ENCODE data around the gene GNAO1.

GNAO1 gene

DNA sequence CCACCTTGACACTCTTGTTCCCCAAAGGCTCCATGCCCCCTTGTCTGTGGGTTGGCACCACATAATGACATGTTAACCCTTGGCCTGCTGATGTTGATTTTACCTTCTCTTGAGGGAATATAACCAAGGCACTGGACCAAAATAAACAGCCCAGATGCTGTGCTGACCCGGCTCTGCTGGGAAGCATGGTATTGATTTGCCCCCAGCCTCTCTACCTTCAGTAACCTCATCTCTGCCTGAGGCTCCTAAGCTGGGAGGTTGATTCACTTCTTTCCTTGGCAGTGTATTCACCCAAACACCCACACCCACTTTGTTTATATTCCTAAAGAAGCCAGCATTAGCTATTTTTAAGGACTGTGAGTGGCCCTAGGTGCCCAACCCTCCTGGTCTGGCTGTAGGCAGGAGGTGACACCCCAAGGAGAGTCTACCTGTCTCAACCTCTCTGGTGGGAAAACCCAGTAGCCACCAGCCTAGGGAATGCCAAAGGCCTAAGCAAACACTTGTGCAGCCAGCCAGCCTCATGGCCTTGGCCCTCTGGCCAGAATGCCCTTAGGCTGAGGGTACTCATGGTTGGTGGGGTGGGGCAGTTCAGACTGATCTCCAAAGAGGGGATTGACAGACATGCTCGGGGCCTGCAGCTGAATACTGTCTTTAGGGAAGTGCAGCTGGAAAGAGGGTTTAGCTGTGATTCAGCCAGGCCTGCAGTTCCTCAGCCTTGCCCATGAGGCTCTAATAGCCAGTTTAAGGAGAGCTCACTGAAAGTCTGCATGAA lies 42.7 kb downstream of the GNAO1 start:
- Histone ChIP-seq H3K4me1 (ENCODE audit: insufficient read depth, low read length) (peaks cover 15% of the 10 kb centered on the region), H3K36me3 (ENCODE audit: insufficient read depth, low read length) (no peaks in the 10 kb centered on the region), H3K27me3 (ENCODE audit: insufficient read depth, low read length) (no peaks in the 10 kb centered on the region), H2AFZ (ENCODE audit: low read depth, low read length) (no peak overlapping the region), H3K4me3 (ENCODE audit: low read length) (no peak overlapping the region), H3K9me3 (ENCODE audit: low read length) (no peaks in the 10 kb centered on the region)

DNA sequence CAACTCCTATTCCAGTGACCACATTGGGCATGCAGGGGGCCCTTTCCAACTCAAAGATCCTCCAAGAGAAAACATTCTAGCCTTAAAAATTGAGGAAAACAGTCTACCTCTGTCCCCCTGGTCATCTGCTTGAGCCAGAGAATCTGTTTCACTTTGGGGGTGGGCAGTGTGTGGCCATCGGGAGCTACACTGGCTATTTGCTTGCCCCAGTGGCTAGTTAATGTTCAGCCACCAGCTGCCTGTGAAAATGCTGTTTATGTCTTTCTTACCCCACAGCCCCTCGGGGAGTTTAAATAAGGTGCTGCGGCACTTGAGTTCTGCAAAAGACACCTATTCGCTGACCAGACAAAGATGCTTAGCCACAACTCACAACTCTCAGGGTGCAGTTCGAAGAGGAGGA lies 43.4 kb downstream of the GNAO1 start:
- H3K36me3 ChIP-seq (ENCODE audit: insufficient read depth, low read length) = no peaks in the 10 kb centered on the region
- no peaks in the 10 kb centered on the region for H3K27me3 ChIP-seq (ENCODE audit: insufficient read depth, low read length)
- no peak overlapping the region for H3K4me3 ChIP-seq (ENCODE audit: low read length)
- H3K9me3 ChIP-seq (ENCODE audit: low read length) = no peaks in the 10 kb centered on the region
- H2AFZ ChIP-seq (ENCODE audit: low read depth, low read length) = no peak overlapping the region
- peaks cover 15% of the 10 kb centered on the region for H3K4me1 ChIP-seq (ENCODE audit: insufficient read depth, low read length)

DNA sequence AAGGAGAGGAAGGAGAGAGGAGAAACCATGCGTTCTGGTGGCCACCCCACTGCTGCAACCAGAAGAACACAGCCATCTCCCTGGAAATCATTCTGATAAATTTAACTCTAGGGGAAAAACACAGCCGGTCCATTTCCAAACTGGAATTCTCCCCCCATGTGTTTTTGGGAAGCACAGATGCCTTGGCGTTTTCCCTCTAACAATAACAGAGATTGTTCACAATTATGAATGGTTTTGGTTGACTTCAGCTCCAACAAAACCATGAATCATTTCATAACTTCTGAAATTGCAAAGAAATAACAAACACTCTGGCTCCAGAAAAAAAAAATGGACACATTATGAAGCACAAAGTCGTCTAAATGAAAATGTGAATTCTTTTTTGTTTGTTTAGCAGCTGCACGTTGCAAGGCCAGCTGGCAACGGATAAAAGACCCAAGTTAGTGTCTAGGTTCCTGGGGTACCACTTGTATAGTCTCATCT lies 46.2 kb downstream of the GNAO1 start:
- Histone ChIP-seq H3K27me3 (ENCODE audit: insufficient read depth, low read length) (no peaks in the 10 kb centered on the region), H2AFZ (ENCODE audit: low read depth, low read length) (no peak overlapping the region), H3K36me3 (ENCODE audit: insufficient read depth, low read length) (no peaks in the 10 kb centered on the region), H3K4me3 (ENCODE audit: low read length) (no peak overlapping the region), H3K9me3 (ENCODE audit: low read length) (no peaks in the 10 kb centered on the region), H3K4me1 (ENCODE audit: insufficient read depth, low read length) (peaks cover 6% of the 10 kb centered on the region)

DNA sequence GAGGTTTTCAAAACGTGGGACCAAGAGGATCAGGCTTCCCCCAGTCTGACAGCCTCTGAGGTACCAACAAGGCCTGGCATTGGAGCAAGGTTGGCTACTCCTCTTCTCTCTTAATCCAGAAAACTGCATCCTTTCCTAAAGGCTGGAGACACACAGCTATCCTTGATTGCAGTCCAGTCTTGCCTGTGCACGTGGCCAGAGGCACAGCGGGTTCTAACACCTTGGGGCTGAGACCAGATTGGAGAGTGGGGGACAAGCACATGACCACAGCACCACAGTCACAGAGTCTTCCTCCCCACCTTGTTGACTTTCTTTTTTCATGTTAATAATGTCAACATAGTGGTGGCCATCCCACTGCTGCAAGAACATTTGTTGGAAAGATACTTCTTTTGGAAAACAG lies 46.9 kb downstream of the GNAO1 start:
- Histone ChIP-seq H3K4me1 (ENCODE audit: insufficient read depth, low read length) (no peaks in the 10 kb centered on the region), H3K4me3 (ENCODE audit: low read length) (no peak overlapping the region), H2AFZ (ENCODE audit: low read depth, low read length) (no peak overlapping the region), H3K36me3 (ENCODE audit: insufficient read depth, low read length) (no peaks in the 10 kb centered on the region), H3K27me3 (ENCODE audit: insufficient read depth, low read length) (no peaks in the 10 kb centered on the region), H3K9me3 (ENCODE audit: low read length) (no peaks in the 10 kb centered on the region)

DNA sequence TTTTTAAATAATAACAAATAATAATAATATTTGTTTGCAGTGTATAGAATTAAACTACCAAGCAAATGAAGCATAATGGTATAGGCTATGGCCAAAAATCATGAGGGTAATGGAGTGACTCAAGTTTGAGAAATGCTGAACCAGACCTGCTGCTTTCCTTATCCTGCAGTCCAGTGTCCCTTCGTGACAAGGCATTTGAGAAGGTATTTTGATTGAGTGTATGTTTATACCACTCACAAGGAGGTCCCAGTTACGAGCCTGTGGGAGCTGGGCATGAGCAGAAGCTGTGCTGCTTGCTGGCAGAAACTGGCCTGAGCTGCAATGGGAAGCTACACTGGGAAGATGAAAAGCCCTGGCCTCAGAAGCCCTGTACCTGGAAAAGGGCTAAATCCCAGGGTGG lies 50.3 kb downstream of the GNAO1 start:
- H3K27me3 ChIP-seq (ENCODE audit: insufficient read depth, low read length) = no peaks in the 10 kb centered on the region
- no peaks in the 10 kb centered on the region for H3K9me3 ChIP-seq (ENCODE audit: low read length)
- no peak overlapping the region for H3K4me3 ChIP-seq (ENCODE audit: low read length)
- H2AFZ ChIP-seq (ENCODE audit: low read depth, low read length) = no peak overlapping the region
- no peaks in the 10 kb centered on the region for H3K36me3 ChIP-seq (ENCODE audit: insufficient read depth, low read length)
- peaks cover 5% of the 10 kb centered on the region for H3K4me1 ChIP-seq (ENCODE audit: insufficient read depth, low read length)

DNA sequence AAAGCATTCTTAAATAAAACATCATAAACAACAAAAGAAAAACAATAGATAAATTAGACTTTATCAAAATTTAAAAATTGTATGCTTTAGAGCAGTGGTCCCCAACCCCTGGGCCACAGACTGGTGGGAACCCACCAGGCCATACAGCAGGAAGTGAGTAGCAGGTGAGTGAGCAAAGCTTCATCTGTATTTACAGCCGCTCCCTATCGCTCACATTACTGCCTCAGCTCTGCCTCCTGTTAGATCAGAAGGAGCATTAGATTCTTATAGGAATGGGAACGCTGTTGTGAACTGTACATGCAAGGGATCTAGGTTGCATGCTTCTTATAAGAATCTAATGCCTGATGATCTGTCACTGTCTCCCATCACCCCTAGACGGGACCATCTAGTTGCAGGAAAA lies 51.5 kb downstream of the GNAO1 start:
- Histone ChIP-seq H3K9me3 (ENCODE audit: low read length) (peaks cover 2% of the 10 kb centered on the region), H3K4me3 (ENCODE audit: low read length) (no peak overlapping the region), H3K36me3 (ENCODE audit: insufficient read depth, low read length) (no peaks in the 10 kb centered on the region), H2AFZ (ENCODE audit: low read depth, low read length) (no peak overlapping the region), H3K27me3 (ENCODE audit: insufficient read depth, low read length) (no peaks in the 10 kb centered on the region), H3K4me1 (ENCODE audit: insufficient read depth, low read length) (peaks cover 5% of the 10 kb centered on the region)

DNA sequence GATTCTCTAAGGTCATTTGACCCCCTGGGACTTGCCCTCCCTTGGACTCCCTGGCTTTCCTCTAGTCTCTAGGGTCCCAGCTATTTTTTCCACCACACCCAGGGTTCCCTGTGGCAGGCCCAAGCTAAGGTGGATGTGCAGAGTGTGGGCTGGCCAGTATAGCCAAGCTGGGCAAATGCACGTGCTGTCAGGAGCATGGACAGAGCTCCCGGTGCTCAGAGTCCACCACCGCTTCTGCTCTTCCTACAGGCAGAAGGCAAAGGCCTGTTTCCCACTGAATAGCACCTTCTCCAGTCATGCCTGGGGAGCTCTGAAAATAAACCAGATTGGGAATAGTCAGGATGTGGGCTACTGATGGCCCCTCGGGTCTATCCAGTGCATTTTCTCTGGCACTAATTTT lies 53.3 kb downstream of the GNAO1 start:
- Histone ChIP-seq H2AFZ (ENCODE audit: low read depth, low read length) (no peak overlapping the region), H3K27me3 (ENCODE audit: insufficient read depth, low read length) (no peaks in the 10 kb centered on the region), H3K36me3 (ENCODE audit: insufficient read depth, low read length) (no peaks in the 10 kb centered on the region), H3K4me3 (ENCODE audit: low read length) (no peak overlapping the region), H3K4me1 (ENCODE audit: insufficient read depth, low read length) (peaks cover 5% of the 10 kb centered on the region), H3K9me3 (ENCODE audit: low read length) (peaks cover 2% of the 10 kb centered on the region)

DNA sequence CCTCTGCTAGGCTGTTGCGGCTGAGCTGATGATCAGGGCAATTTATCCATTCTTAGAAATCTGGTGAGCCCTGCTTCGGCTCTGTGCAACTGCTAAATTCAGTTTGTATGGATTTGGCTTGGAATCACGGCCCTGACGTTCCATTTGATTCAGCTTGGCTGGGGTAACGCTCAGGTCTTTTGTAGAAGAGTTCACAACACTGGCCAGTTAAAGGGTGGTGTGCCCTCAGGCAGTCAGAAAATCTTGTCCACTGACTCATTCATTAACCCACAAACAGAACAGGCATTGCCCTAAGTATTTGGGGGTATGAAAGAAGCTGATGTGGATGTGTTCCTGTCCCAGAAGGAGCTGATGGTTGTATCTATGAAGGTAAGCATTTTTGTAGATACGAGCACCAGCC lies 53.9 kb downstream of the GNAO1 start:
- peaks cover 5% of the 10 kb centered on the region for H3K4me1 ChIP-seq (ENCODE audit: insufficient read depth, low read length)
- H2AFZ ChIP-seq (ENCODE audit: low read depth, low read length) = no peak overlapping the region
- peaks cover 4% of the 10 kb centered on the region for H3K27me3 ChIP-seq (ENCODE audit: insufficient read depth, low read length)
- no peaks in the 10 kb centered on the region for H3K36me3 ChIP-seq (ENCODE audit: insufficient read depth, low read length)
- no peak overlapping the region for H3K4me3 ChIP-seq (ENCODE audit: low read length)
- H3K9me3 ChIP-seq (ENCODE audit: low read length) = peaks cover 2% of the 10 kb centered on the region

DNA sequence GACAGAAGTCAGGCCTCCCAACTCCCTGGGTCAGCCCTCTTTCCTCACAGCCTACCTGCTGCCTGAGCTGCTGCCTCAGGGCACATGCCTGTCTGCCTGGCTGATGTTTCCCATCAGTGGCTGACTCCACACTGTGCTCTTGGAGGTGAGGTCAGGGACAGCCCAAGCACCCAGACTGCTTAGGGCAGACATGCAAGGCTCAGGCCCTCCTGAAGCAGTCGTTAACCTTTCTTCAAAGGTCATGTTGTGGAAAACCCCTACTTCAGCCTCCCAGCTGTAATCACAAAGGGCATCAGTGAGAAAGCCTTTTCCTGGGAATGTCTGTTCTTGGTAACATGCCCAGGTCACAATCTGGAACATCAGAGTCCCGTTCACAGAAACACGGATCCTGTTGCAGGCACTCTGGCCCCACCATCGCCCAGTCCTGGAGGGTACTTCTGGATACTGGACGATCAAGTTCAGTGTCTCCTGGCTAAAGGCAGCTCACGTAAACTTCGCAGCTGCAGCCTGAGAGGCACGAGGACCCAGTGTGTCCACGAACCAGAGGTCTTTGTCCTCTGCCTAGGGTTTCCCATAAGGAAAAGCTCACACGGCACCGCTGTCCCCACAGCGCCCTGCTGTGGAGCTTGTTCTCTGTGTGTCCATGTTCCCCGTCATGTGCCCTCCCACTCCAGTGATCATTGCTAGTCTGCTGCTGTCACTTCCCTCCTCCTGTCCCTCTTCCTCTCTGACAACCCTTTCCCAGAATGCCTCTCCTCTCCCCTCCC lies 54.9 kb downstream of the GNAO1 start:
- peaks cover 2% of the 10 kb centered on the region for H3K9me3 ChIP-seq (ENCODE audit: low read length)
- no peak overlapping the region for H3K4me3 ChIP-seq (ENCODE audit: low read length)
- H3K36me3 ChIP-seq (ENCODE audit: insufficient read depth, low read length) = no peaks in the 10 kb centered on the region
- H2AFZ ChIP-seq (ENCODE audit: low read depth, low read length) = no peak overlapping the region
- peaks cover 5% of the 10 kb centered on the region for H3K4me1 ChIP-seq (ENCODE audit: insufficient read depth, low read length)
- H3K27me3 ChIP-seq (ENCODE audit: insufficient read depth, low read length) = peaks cover 4% of the 10 kb centered on the region

DNA sequence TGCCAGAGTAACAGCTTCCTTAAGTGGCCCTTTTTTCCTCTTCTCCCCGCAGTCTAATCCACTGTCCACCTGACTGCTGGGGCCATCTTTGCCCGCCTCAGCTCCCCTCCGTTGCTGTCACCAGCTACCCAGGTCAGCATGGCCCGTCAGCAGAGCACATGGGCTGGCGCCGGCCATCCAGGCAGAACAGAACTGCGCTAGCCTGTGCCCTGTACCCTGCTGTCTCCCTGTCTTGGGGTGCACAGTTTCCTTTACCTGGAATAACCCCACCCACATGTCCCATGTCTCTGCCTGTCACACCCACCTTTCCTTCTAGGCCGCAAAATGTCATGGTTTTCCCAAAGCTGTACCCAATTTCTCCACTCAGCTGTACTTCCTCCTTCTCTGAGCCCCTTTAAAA lies 55.7 kb downstream of the GNAO1 start:
- no peaks in the 10 kb centered on the region for H3K36me3 ChIP-seq (ENCODE audit: insufficient read depth, low read length)
- H3K4me3 ChIP-seq (ENCODE audit: low read length) = no peak overlapping the region
- peaks cover 5% of the 10 kb centered on the region for H3K4me1 ChIP-seq (ENCODE audit: insufficient read depth, low read length)
- H3K27me3 ChIP-seq (ENCODE audit: insufficient read depth, low read length) = peaks cover 4% of the 10 kb centered on the region
- no peak overlapping the region for H2AFZ ChIP-seq (ENCODE audit: low read depth, low read length)
- peaks cover 2% of the 10 kb centered on the region for H3K9me3 ChIP-seq (ENCODE audit: low read length)

DNA sequence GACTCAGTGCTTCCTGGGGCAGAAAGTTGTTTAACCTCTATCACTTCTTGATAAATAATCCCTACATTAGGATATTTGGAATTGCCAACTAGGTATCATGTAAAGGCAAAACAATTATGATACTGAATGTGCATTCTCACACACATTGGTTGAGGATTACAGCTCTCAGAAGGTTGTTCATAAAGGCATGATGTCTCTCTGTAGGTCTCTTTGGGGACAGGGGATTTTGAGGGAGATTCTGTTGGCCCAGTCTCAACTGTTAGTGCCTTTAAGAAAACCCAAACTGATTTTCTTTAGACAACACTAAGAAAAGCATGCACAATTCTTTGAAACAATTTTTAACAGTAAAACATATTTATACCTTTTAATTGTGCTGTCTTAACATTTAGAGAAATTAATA lies 56.5 kb downstream of the GNAO1 start:
- Histone ChIP-seq H3K4me1 (ENCODE audit: insufficient read depth, low read length) (peaks cover 5% of the 10 kb centered on the region), H2AFZ (ENCODE audit: low read depth, low read length) (no peak overlapping the region), H3K36me3 (ENCODE audit: insufficient read depth, low read length) (no peaks in the 10 kb centered on the region), H3K27me3 (ENCODE audit: insufficient read depth, low read length) (peaks cover 4% of the 10 kb centered on the region), H3K9me3 (ENCODE audit: low read length) (peaks cover 2% of the 10 kb centered on the region), H3K4me3 (ENCODE audit: low read length) (no peak overlapping the region)

DNA sequence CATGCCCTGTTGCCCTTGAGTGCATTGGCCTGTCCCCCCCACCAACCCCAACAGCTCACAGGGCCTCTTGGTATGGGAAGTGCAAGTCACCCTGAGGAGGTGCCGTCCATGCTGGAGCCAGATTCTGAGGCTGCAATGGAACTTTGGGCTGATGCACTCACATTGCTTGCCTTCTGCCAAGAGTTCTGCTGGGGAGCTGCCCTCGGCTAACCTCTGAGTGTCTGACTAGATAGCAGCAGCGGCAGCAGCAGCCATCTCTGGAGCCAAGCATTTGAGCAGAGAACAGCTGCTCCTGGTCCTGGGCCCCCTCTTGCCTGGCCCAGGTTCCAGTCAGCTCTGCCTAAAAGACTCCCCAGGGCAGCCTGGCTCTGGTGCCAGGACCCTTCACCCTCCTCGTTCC lies 61.5 kb downstream of the GNAO1 start:
- H3K4me3 ChIP-seq (ENCODE audit: low read length) = no peak overlapping the region
- H2AFZ ChIP-seq (ENCODE audit: low read depth, low read length) = no peak overlapping the region
- peaks cover 3% of the 10 kb centered on the region for H3K9me3 ChIP-seq (ENCODE audit: low read length)
- peaks cover 9% of the 10 kb centered on the region for H3K27me3 ChIP-seq (ENCODE audit: insufficient read depth, low read length)
- H3K36me3 ChIP-seq (ENCODE audit: insufficient read depth, low read length) = no peaks in the 10 kb centered on the region
- no peaks in the 10 kb centered on the region for H3K4me1 ChIP-seq (ENCODE audit: insufficient read depth, low read length)

DNA sequence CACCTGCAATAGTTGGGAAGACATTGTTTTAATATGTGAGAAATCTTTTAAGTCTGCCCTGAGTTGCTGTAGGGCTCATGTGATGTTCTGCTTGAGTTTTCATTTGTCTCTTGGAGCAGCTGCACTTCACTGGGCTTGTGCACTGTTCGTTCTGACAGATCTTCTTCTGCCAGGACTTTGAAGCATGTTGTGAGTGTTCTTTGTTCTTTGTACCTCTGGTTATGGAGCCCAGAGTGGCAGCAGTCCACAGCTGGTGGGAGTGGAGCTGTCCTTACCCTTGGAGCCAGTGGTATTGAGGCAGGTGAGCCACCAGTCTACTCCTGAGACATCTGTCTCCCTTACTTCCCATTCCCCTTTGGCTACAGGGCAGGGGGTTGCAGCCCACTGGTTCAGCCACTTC lies 64.6 kb downstream of the GNAO1 start:
- H3K36me3 ChIP-seq (ENCODE audit: insufficient read depth, low read length) = no peaks in the 10 kb centered on the region
- peaks cover 5% of the 10 kb centered on the region for H3K27me3 ChIP-seq (ENCODE audit: insufficient read depth, low read length)
- no peak overlapping the region for H2AFZ ChIP-seq (ENCODE audit: low read depth, low read length)
- peaks cover 11% of the 10 kb centered on the region for H3K4me1 ChIP-seq (ENCODE audit: insufficient read depth, low read length)
- peaks cover 3% of the 10 kb centered on the region for H3K9me3 ChIP-seq (ENCODE audit: low read length)
- no peak overlapping the region for H3K4me3 ChIP-seq (ENCODE audit: low read length)
